Mucosa of rectum (tissue), 2 donors: ENCODE measurements around the gene CPNE7.

ENCODE experiments used
- H3K27ac ChIP-seq, 2 donors: one replicate each; pipeline ENCODE4 v1.7.0; 2013; ENCODE audit warnings: inconsistent platforms in 2 of 2, low read depth in 2 of 2, low read length in 2 of 2
- H3K27me3 ChIP-seq, 2 donors: one replicate each; pipeline ENCODE4 v1.7.0; 2013; ENCODE audit warnings: low read length in 2 of 2; ENCODE audit not compliant: control insufficient read depth in 2 of 2, insufficient read depth in 2 of 2
- H3K36me3 ChIP-seq, 2 donors: one replicate each; pipeline ENCODE4 v1.7.0; 2013; ENCODE audit warnings: low read length in 2 of 2; ENCODE audit not compliant: control insufficient read depth in 2 of 2, insufficient read depth in 2 of 2
- H3K4me1 ChIP-seq, 2 donors: one replicate each; pipeline ENCODE4 v1.7.0; 2013; ENCODE audit warnings: low read length in 2 of 2, mild to moderate bottlenecking in 1 of 2; ENCODE audit not compliant: control insufficient read depth in 2 of 2, insufficient read depth in 2 of 2
- H3K4me3 ChIP-seq, 2 donors: one replicate each; pipeline ENCODE4 v1.7.0; 2013; ENCODE audit warnings: low read length in 2 of 2
- H3K9ac ChIP-seq, 2 donors: one replicate each; pipeline ENCODE4 v1.7.0; 2013; ENCODE audit warnings: low read length in 2 of 2, low read depth in 1 of 2, mild to moderate bottlenecking in 1 of 2
- H3K9me3 ChIP-seq, 2 donors: one replicate each; pipeline ENCODE4 v1.7.0; 2013; ENCODE audit warnings: low read length in 2 of 2; ENCODE audit not compliant: control insufficient read depth in 2 of 2
- donor health status: healthy.
- donor health status: Normal muscosa, but diverticular disease.

The CPNE7 gene

DNA sequence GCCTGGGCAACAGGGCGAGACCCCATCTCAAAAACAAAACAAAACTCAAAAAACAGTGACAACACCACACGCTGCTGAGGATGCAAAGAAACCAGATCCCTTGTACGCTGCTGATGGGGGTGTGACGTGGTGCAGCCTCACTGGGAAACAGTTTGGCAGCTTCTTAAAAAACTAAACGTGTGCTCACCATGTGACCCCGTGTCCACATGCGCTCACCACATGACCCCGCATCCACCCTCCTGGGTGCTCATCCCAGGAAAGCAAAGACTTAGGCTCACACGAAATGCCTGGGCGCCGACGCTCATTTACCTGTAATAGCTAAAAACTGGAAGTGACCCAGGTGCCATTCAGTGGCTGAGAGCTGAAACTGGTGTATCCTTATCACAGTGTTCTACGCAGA, 35.0 kb upstream of the CPNE7 start:
- no peak overlapping the region for H3K27ac ChIP-seq
- H3K4me3 ChIP-seq, result no peak overlapping the region
- H3K27me3 ChIP-seq, result no peaks in the 10 kb centered on the region
- H3K9ac ChIP-seq, result no peak overlapping the region
- no peaks in the 10 kb centered on the region for H3K9me3 ChIP-seq
- peaks cover 4 to 11% of the 10 kb centered on the region in 2 donors for H3K4me1 ChIP-seq
- peaks cover 43 to 44% of the 10 kb centered on the region in 2 donors for H3K36me3 ChIP-seq

DNA sequence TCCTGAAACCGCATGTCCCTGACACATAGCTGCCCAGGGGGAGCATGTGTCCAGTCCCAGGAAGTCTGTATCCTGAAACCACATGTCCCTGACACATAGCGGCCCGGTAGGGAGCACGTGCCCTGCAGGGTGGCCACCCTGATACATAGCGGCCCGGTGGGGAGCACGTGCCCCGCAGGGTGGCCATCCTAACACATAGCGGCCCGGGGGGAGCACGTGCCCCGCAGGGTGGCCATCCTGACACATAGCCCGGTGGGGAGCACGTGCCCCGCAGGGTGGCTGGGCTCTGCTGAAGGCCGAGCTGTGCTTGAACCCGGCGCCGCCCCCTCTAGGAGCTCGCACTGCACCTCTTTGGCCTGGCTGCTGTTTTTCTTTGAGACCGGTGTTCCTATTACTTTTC, 33.8 kb upstream of the CPNE7 start:
- Histone ChIP-seq H3K4me3 (no peak overlapping the region), H3K9me3 (no peaks in the 10 kb centered on the region), H3K9ac (no peak overlapping the region), H3K27ac (no peak overlapping the region), H3K4me1 (peaks cover 5 to 12% of the 10 kb centered on the region in 2 donors), H3K36me3 (peaks cover 42 to 46% of the 10 kb centered on the region in 2 donors), H3K27me3 (no peaks in the 10 kb centered on the region)

DNA sequence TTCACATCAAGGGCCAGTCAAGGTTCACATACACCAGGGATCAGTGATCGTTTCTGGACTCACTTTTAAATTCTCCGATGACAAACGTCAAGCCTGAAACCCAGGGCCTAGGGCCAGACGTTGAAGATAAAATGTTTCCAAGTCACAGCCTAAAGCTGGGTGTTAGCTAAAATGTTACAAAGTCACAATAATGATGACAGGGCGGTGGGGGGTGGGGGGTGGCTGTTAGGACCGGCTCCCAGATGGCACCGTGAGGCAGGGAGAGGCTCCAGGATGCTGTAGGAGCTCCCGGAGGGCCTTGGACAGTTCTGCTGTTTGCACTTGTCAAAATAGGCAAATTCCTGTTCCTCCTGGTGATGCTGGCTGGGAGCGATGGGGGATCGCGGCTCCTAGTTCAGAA, 31.4 kb upstream of the CPNE7 start:
- no peak overlapping the region for H3K27ac ChIP-seq
- H3K9ac ChIP-seq, result no peak overlapping the region
- H3K9me3 ChIP-seq, result no peaks in the 10 kb centered on the region
- H3K4me1 ChIP-seq, result peaks cover 5 to 10% of the 10 kb centered on the region in 2 donors
- peaks cover 35 to 43% of the 10 kb centered on the region in 2 donors for H3K36me3 ChIP-seq
- no peak overlapping the region for H3K4me3 ChIP-seq
- H3K27me3 ChIP-seq, result no peaks in the 10 kb centered on the region

DNA sequence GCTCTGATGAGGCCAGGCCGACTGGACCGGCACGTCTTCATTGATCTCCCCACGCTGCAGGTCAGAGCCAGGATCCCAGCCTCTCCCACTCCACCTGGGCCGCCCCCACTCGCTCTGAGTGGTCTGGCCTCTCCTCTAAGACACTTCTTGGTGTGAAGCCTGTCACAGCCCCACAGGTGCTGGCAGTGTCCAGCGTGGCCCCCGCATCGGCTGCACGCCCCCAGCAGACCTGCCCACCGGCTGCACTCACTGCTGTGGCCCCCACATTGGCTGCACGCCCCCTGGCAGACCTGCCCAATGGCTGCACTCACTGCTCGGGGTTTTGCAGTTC, 30.9 kb upstream of the CPNE7 start:
- Histone ChIP-seq H3K9ac (no peak overlapping the region), H3K36me3 (peaks cover 38 to 47% of the 10 kb centered on the region in 2 donors), H3K27ac (no peak overlapping the region), H3K4me1 (peaks cover 5 to 10% of the 10 kb centered on the region in 2 donors), H3K27me3 (no peaks in the 10 kb centered on the region), H3K4me3 (no peak overlapping the region), H3K9me3 (no peaks in the 10 kb centered on the region)

DNA sequence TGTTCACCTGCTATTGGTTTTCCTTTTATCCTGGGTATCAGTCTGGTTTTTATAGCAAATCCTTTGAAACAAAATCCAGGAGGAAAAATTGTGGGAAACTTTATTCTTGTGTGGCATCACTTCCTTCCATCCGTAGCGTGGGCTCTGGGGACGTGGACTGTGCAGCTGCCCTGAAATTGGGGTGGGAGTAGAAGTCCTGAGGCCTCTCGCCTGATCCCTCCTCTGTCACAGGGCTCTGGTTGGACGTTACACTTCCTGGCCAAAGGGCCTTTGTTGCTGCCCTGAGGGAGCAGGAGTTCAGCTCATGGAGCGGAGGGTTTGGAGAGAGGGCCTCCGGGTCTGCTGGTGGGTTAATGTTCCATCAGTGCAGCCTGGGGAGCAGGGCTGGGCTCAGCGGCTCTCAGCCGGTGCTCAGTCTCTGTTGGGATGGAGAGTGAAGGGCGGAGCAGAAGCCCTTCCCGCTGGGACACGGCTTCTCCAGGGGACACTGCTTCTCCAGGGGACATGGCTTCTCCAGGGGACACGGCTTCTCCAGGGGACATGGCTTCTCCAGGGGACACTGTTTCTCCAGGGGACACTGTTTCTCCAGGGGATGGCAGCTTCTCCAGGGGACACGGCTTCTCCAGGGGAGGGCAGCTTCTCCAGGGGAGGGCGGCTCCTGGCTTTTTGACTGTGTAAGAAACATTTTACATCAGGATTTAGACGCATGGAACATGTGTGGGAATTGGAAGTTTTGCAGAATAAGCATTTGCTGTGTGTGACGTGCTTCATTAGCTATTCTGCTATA, 30.3 kb upstream of the CPNE7 start:
- Histone ChIP-seq H3K36me3 (peaks cover 38 to 49% of the 10 kb centered on the region in 2 donors), H3K9ac (peak overlapping the region in 1 of 2 donors; percentile 12), H3K4me1 (peaks cover 5 to 10% of the 10 kb centered on the region in 2 donors), H3K27ac (no peak overlapping the region), H3K9me3 (no peaks in the 10 kb centered on the region), H3K27me3 (no peaks in the 10 kb centered on the region), H3K4me3 (no peak overlapping the region)

DNA sequence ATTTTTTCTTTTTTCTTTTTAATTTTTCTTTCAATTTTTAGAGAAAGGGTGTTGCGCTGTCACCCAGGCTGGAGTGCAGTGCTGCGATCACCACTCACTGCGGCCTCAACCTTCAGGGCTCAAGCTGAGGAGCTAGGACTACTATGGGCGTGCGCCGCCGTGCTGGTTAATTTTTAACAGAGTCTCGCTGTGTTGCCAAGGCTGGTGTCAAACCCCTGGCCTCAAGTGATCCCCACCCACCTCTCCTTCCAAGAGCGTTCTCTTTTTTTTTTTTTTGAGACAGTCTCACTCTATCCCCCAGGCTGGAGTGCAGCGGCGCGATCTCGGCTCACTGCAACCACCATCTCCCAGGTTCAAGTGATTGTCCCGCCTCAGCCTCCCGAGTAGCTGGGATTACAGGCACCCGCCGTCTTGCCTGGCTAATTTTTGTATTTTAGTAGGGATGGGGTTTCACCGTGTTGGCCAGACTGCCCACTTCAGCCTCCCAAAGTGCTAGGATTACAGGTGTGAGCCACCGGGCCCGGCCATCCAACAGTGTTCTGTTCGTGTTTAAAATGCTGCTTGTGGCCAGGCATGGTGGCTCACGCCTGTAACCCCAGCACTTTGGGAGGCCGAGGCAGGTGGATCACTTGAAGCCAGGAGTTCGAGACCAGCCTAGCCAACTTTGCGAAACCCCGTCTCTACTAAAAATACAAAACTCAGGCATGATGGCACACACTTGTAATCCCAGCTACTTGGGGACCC, 29.6 kb upstream of the CPNE7 start:
- no peaks in the 10 kb centered on the region for H3K9me3 ChIP-seq
- H3K27me3 ChIP-seq, result no peaks in the 10 kb centered on the region
- peaks cover 5 to 10% of the 10 kb centered on the region in 2 donors for H3K4me1 ChIP-seq
- no peak overlapping the region for H3K27ac ChIP-seq
- peaks cover 37 to 53% of the 10 kb centered on the region in 2 donors for H3K36me3 ChIP-seq
- H3K9ac ChIP-seq, result peak overlapping the region in 1 of 2 donors; percentile 12
- H3K4me3 ChIP-seq, result no peak overlapping the region

DNA sequence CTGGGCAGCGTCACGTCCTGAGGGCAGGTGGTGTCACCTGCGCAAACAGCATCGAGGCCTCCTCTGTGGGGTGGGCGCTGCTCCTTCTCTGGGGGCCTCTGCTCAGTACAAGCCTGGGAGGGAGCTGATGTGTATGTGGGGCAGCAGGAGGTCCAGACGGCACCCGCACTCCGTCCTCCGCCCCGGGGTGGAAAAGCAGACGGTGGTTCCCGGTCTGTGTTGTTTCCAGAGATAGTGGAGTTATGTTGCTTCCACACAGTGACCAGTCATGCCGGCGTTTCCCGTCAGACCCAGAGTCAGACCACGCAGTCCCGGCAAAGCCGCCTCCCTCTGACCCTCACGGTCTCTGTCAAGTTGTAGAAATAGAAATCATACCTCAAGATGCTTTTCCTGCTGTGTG, 28.8 kb upstream of the CPNE7 start:
- Histone ChIP-seq H3K4me1 (peaks cover 5 to 10% of the 10 kb centered on the region in 2 donors), H3K9ac (no peak overlapping the region), H3K36me3 (peaks cover 37 to 50% of the 10 kb centered on the region in 2 donors), H3K27me3 (no peaks in the 10 kb centered on the region), H3K9me3 (no peaks in the 10 kb centered on the region), H3K4me3 (no peak overlapping the region), H3K27ac (no peak overlapping the region)

DNA sequence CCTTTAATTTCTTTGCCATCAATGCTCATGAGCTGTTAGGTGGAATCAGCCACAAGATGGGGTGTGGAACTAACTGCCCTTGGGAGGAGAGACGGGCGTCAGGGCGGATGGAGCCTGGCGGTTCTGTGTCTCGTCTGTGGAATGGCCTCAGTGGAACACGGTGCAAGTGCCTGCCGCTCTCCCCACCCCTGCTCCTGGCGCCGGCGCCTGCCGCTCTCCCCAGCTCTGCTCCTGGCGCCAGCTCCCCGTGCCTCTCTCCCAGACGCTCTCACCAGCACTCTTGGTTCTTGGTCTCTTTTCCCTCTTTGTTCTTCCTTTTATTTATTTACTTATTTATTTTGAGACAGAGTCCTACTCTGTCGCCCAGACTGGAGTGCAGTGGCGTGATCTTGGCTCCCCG, 28.3 kb upstream of the CPNE7 start:
- Histone ChIP-seq H3K9me3 (no peaks in the 10 kb centered on the region), H3K27ac (no peak overlapping the region), H3K4me3 (no peak overlapping the region), H3K27me3 (no peaks in the 10 kb centered on the region), H3K9ac (no peak overlapping the region), H3K4me1 (peaks cover 5 to 10% of the 10 kb centered on the region in 2 donors), H3K36me3 (peaks cover 42 to 53% of the 10 kb centered on the region in 2 donors)

DNA sequence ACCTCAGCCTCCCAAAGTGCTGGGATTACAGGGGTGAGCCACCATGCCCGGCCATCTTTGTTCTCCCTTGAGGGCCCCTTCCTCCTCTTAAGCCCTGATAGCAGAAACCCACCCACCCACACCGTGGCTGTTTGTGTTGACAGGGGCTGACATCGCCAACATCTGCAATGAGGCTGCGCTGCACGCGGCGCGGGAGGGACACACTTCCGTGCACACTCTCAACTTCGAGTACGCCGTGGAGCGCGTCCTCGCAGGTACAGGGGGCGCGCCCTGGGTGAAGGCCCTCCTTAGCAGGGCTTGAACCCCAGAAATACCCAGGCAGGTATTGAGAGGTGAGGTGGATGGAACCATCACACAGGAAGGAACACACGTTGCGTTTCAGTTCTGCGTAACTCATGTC, 27.7 kb upstream of the CPNE7 start:
- Histone ChIP-seq H3K36me3 (peaks cover 48 to 55% of the 10 kb centered on the region in 2 donors), H3K9me3 (no peaks in the 10 kb centered on the region), H3K4me3 (no peak overlapping the region), H3K27me3 (no peaks in the 10 kb centered on the region), H3K4me1 (peaks cover 5 to 10% of the 10 kb centered on the region in 2 donors), H3K27ac (no peak overlapping the region), H3K9ac (no peak overlapping the region)

DNA sequence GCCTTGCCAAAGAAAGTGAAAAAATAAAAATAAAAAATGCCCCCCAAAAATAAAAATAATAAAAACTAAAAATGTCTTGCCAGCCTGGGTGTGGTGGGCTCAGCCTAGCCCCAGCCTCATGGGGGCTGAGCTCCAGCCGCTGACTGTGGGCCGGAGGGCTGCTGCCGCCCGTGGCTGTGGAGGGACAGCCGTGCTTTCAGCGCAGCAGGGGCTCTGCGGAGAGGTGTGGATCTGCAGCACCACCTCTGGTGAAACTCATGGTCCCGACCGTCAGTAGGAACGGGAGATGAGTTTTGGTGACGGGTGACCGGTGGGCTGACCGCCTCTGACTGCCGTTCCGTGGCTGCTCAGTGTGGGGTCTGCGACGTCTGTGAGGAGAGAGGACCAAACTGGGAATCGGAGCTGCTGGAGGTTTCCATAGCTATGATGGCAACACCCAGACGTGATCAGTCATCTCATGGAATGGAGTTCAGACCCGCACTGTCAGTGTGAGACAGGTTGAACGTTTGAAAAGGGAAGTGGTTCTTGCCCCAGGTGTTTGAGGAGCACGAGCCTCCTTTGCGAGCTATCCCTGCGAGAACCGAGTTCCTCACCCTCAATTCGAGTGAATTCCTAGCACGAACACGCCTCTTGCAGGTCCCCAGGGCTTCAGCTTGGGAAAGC, 27.1 kb upstream of the CPNE7 start:
- no peak overlapping the region for H3K9ac ChIP-seq
- no peak overlapping the region for H3K27ac ChIP-seq
- H3K4me3 ChIP-seq, result no peak overlapping the region
- peaks cover 5 to 10% of the 10 kb centered on the region in 2 donors for H3K4me1 ChIP-seq
- H3K36me3 ChIP-seq, result peaks cover 52 to 61% of the 10 kb centered on the region in 2 donors
- H3K27me3 ChIP-seq, result no peaks in the 10 kb centered on the region
- H3K9me3 ChIP-seq, result no peaks in the 10 kb centered on the region
